Memory B cell (primary cell): ENCODE results near the gene C12orf75.
"Not testable (repeated sequence)": the region's sequence is repeated elsewhere in the genome, so short reads cannot be mapped to it uniquely, and the experiment has no call there.

Source experiments
- ATAC-seq: fragments of 150-1000 bp; cut with Tn5 transposase; 2 replicates; pipeline ENCODE4 v1.10.0; 2021; ENCODE audit warnings: low read depth, mild to moderate bottlenecking, moderate library complexity
- DNase-seq, 2 donors: peaks; one replicate each; pipeline ENCODE4 v3.0.0; 2022; ENCODE audit warnings: low spot score in 2 of 2
- H3K27ac Mint-ChIP-seq: one replicate; pipeline ENCODE4 v1.8.0; 2022; ENCODE audit warnings: mild to moderate bottlenecking, moderate library complexity, mixed read lengths
- H3K27me3 Mint-ChIP-seq: one replicate; pipeline ENCODE4 v1.8.0; 2022; ENCODE audit warnings: mixed read lengths
- H3K36me3 Mint-ChIP-seq: one replicate; pipeline ENCODE4 v1.8.0; 2022; ENCODE audit warnings: mild to moderate bottlenecking, mixed read lengths
- H3K4me1 Mint-ChIP-seq: one replicate; pipeline ENCODE4 v1.8.0; 2022; ENCODE audit warnings: mixed read lengths
- H3K4me3 Mint-ChIP-seq: one replicate; pipeline ENCODE4 v1.8.0; 2022; ENCODE audit warnings: mild to moderate bottlenecking, moderate library complexity, mixed read lengths
- H3K9me3 Mint-ChIP-seq: one replicate; pipeline ENCODE4 v1.8.0; 2022; ENCODE audit warnings: mixed read lengths

Gene C12orf75

DNA sequence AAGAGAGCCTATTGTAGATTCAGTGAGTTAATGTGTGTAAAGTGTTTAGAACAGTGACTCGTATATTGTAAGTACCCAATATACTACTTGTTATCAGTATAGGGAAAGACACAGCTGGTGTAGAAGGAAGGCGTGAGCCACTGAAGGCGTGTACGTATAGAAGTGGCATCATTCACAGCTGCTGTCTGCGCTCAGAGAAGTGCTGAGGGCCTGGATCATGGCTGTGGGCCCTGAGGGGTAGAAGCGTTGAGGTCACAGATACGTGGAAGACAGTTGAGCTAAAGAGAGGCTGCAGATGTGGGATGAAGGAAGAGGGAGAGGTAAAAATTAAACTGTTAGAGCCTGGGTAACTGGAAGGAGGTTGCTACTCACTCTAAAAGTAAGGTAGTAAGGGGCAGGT, 5.9 kb downstream of the C12orf75 start:
- Mint-ChIP-seq H3K4me3 (no peak overlapping the region), H3K27me3 (no peaks in the 10 kb centered on the region), H3K9me3 (peaks cover 5% of the 10 kb centered on the region), H3K36me3 (peaks cover 12% of the 10 kb centered on the region), H3K4me1 (peaks cover 24% of the 10 kb centered on the region), H3K27ac (no peak overlapping the region)
- no peak for ATAC-seq
- DNase-seq = no peak

GRCh38 chr12:105337391-105337790, 6.9 kb downstream of the C12orf75 start:
- ATAC-seq = no peak
- no peak for DNase-seq
- Mint-ChIP-seq H3K27ac (no peak overlapping the region), H3K9me3 (peaks cover 7% of the 10 kb centered on the region), H3K4me3 (no peak overlapping the region), H3K4me1 (peaks cover 20% of the 10 kb centered on the region), H3K27me3 (no peaks in the 10 kb centered on the region), H3K36me3 (peaks cover 15% of the 10 kb centered on the region)

DNA sequence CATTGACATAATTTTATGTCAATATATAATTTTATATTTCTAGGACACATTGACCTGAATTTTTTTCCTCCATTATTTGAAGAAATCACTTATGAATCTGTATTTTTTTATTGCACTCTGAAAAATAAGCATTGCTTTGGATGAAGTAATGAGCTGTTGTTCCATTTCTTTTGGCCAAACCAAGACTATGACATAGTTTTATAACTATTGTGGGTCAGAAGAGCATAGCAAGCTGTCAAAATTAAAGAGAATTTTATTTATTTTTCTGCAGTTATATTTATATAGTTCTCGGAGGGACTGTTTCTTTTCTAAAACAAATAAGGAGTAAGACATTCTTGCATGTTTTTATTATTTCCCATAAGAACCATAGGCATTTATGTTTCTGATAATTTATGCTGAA, 8.5 kb downstream of the C12orf75 start:
- Mint-ChIP-seq H3K4me3 (no peak overlapping the region), H3K4me1 (peaks cover 20% of the 10 kb centered on the region), H3K36me3 (peaks cover 15% of the 10 kb centered on the region), H3K27ac (no peak overlapping the region), H3K9me3 (peaks cover 7% of the 10 kb centered on the region), H3K27me3 (no peaks in the 10 kb centered on the region)
- DNase-seq (no peak), ATAC-seq (no peak)

GRCh38 chr12:105341010-105341409, 10.5 kb downstream of the C12orf75 start:
- H3K36me3 Mint-ChIP-seq = peaks cover 15% of the 10 kb centered on the region
- H3K4me3 Mint-ChIP-seq = no peak overlapping the region
- H3K27ac Mint-ChIP-seq = no peak overlapping the region
- DNase-seq (no peak), ATAC-seq (no peak)
- H3K4me1 Mint-ChIP-seq = peaks cover 12% of the 10 kb centered on the region
- peaks cover 7% of the 10 kb centered on the region for H3K9me3 Mint-ChIP-seq
- no peaks in the 10 kb centered on the region for H3K27me3 Mint-ChIP-seq

DNA sequence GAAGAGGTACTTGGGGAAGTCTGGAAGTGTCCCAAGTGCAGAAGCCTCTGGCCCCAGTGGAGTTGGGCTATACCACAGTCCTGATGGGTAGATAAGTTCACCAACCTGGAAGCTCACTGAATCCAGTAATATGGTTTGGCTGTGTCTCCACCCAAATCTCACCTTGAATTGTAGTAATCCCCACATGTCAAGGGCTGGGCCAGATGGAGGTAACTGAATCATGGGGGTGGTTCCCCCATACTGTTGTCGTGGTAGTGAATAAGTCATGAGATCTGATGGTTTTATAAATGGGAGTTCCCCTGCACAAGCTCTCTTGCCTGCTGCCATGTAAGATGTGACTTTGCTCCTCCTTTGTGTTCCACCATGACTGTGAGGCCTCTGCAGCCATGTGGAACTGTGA, 11.1 kb downstream of the C12orf75 start:
- H3K4me3 Mint-ChIP-seq, H3K27me3 Mint-ChIP-seq, H3K27ac Mint-ChIP-seq, H3K9me3 Mint-ChIP-seq, DNase-seq, ATAC-seq, H3K4me1 Mint-ChIP-seq: not testable (repeated sequence)
- H3K36me3 Mint-ChIP-seq = peaks cover 12% of the 10 kb centered on the region

DNA sequence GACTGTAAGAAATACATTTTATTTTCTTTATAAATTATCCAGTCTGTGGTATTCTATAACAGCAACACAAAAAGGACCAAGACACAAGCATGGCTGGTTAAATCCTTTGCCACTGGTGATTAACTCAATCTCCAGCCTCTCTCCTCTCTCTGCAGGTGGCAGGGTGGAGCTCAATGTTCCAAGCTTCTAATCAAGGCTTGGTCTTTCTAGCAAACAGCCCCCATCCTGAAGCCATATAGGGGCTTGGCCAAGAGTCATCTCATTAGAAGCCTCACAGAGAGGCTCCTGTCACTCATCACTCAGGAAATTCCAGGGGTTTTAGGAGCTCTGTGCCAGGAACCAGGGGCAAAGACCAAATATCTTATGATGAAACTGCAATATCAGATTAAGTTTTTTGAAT, 12.0 kb downstream of the C12orf75 start:
- DNase-seq (no peak), ATAC-seq (no peak)
- no peak overlapping the region for H3K4me3 Mint-ChIP-seq
- H3K27ac Mint-ChIP-seq = no peak overlapping the region
- peaks cover 7% of the 10 kb centered on the region for H3K9me3 Mint-ChIP-seq
- no peaks in the 10 kb centered on the region for H3K27me3 Mint-ChIP-seq
- H3K4me1 Mint-ChIP-seq = peaks cover 4% of the 10 kb centered on the region
- peaks cover 12% of the 10 kb centered on the region for H3K36me3 Mint-ChIP-seq

DNA sequence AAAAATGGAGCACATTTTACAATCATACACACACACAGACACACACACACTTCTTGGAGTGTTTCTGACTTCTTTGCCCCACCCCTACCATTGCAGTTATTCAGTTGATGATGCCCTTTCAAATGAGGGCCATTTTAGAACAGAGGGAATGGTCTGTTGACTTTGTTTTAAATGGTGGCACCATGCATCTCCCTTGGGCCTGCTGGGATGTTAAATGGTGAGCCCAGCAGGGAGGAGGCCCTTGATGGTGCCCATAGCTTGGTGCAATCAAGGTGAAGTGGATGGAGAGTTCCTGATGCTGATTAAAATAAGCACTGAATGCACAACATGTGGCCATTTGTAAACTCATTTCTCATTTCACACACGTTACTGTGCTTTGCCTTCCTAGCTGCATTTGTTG, 13.3 kb downstream of the C12orf75 start:
- H3K36me3 Mint-ChIP-seq = peaks cover 12% of the 10 kb centered on the region
- no peak overlapping the region for H3K27ac Mint-ChIP-seq
- peaks cover 4% of the 10 kb centered on the region for H3K4me1 Mint-ChIP-seq
- no peak overlapping the region for H3K4me3 Mint-ChIP-seq
- no peaks in the 10 kb centered on the region for H3K27me3 Mint-ChIP-seq
- peaks cover 7% of the 10 kb centered on the region for H3K9me3 Mint-ChIP-seq
- DNase-seq = no peak
- ATAC-seq = no peak

DNA sequence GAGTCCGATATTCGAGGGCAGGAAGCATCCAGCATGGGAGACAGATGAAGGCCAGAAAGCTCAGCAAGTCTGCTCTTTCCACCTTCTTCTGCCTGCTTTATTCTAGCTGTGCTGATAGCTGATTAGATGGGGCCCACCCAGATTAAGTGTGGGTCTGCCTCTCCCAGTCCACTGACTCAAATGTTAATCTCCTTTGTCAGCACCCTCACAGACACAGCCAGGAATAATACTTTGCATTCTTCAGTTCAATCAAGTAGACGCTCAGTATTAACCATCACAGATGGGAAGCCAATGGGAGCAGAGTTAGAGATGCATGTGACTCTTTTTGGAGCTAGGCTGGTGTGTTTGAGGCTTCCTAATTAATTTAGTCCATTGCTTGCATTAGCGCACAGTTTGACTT, 17.0 kb downstream of the C12orf75 start:
- Mint-ChIP-seq H3K27me3 (no peaks in the 10 kb centered on the region), H3K36me3 (peaks cover 14% of the 10 kb centered on the region), H3K4me3 (no peak overlapping the region), H3K27ac (no peak overlapping the region), H3K4me1 (peaks cover 16% of the 10 kb centered on the region), H3K9me3 (peaks cover 5% of the 10 kb centered on the region)
- no peak for DNase-seq
- no peak for ATAC-seq

DNA sequence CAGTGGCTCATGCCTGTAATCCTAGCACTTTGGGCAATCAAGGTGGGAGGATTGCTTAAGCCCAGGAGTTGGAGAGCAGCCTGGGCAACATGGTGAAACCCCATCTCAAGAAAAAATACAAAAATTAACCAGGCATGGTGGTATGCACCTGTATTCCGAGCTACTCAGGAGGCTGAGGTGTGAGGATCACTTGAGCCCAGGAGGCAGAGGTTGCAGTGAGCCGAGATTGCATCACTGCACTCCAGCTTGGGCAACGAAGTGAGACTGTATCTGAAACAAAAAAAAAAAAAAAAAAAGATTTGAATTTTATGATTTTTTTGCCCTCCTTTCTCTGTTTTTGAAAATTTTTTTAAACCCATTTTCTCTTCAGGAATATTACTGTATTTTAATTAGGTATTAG, 17.7 kb downstream of the C12orf75 start:
- Mint-ChIP-seq H3K27me3 (no peaks in the 10 kb centered on the region), H3K4me3 (no peak overlapping the region), H3K27ac (no peak overlapping the region), H3K4me1 (peaks cover 14% of the 10 kb centered on the region), H3K9me3 (peaks cover 5% of the 10 kb centered on the region), H3K36me3 (peaks cover 14% of the 10 kb centered on the region)
- no peak for ATAC-seq
- DNase-seq = no peak

DNA sequence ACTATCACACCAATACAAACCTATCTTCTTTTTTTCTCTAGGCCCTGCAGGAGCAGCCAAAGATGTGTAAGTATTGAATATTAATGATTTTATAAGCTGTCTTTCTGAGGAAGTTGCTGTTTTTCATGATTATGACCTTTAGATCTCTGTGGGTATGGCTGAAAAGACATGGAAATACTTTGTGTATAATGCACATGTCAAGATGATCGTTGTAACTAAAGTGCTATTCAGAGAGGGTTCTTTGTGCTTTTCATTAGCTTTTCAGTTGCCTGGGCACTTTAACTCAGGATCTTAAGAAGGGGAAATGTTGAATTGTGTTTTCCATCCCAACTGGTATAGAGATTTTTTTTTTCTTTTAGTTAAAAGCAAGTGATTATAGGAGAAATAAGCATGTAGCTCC, 18.1 kb downstream of the C12orf75 start:
- ATAC-seq = no peak
- H3K4me1 Mint-ChIP-seq = peaks cover 14% of the 10 kb centered on the region
- no peak for DNase-seq
- H3K9me3 Mint-ChIP-seq = peaks cover 5% of the 10 kb centered on the region
- H3K27me3 Mint-ChIP-seq = no peaks in the 10 kb centered on the region
- H3K4me3 Mint-ChIP-seq = no peak overlapping the region
- H3K36me3 Mint-ChIP-seq = peaks cover 14% of the 10 kb centered on the region
- H3K27ac Mint-ChIP-seq = no peak overlapping the region

GRCh38 chr12:105349138-105349537, 18.6 kb downstream of the C12orf75 start:
- ATAC-seq (no peak), DNase-seq (no peak)
- Mint-ChIP-seq H3K27me3 (no peaks in the 10 kb centered on the region), H3K27ac (no peak overlapping the region), H3K4me3 (no peak overlapping the region), H3K9me3 (peaks cover 5% of the 10 kb centered on the region), H3K36me3 (peaks cover 14% of the 10 kb centered on the region), H3K4me1 (peaks cover 14% of the 10 kb centered on the region)

DNA sequence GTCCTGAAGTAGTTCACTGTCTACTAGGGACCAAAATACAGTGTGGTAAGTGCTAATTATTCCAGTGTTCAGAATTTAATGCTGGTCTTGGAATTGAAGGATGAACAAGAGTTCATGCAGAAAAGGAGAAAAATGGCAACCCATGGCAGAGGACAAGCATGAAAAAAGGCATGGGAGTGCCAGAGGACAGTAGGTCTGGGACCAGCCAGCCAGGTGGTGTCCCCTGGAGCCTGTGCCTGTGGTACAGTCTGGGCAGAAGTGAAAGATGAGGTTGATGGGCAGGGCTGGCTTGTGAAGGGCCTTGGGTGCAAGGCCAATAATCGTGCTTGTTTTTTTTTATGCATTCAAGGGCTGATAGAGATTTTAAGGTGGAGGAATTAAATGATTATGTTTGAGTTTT, 21.0 kb downstream of the C12orf75 start:
- Mint-ChIP-seq H3K27ac (no peak overlapping the region), H3K4me3 (no peak overlapping the region), H3K9me3 (peaks cover 7% of the 10 kb centered on the region), H3K36me3 (peaks cover 19% of the 10 kb centered on the region), H3K27me3 (no peaks in the 10 kb centered on the region), H3K4me1 (peaks cover 22% of the 10 kb centered on the region)
- no peak for ATAC-seq
- DNase-seq = no peak

GRCh38 chr12:105352052-105352451, 21.6 kb downstream of the C12orf75 start:
- peaks cover 19% of the 10 kb centered on the region for H3K36me3 Mint-ChIP-seq
- no peak overlapping the region for H3K27ac Mint-ChIP-seq
- peak overlapping the region; percentile 14 for H3K4me3 Mint-ChIP-seq
- ATAC-seq = peak; percentile 90
- H3K27me3 Mint-ChIP-seq = no peaks in the 10 kb centered on the region
- peaks cover 7% of the 10 kb centered on the region for H3K9me3 Mint-ChIP-seq
- no peak for DNase-seq
- H3K4me1 Mint-ChIP-seq = peaks cover 25% of the 10 kb centered on the region

DNA sequence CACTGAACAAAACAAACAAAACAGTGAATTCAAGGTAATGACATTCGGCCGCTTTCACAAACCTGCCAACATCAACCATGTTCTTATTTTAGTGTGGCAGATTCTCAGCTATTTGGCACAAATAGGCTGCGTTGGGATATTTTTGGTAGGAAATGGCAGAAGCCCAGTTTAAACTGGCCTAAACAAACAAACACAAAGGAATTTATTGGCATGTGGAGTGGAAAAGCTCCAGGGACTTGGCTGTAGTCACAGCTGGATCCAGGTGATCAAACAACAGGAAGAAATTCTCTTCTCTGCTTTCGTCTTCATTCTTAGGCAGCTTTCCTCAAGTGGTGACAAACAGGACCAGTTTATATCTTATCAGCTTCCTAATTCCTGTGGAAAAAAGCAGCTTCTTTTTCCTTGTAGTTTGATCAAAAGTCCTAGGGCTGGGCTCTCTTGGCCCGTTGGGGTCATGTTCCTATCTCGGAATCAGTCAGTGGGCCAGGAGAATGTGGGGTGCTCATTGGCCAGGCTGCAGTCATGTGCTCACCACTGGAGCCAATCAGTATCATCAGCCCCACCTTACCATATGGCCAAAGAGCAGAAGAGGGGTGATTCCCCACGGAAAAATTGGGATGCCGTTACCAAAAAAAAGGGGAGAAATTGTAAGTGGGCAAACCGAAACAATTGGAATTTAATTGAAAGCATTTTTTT, 22.6 kb downstream of the C12orf75 start:
- DNase-seq (no peak), ATAC-seq (no peak)
- H3K27me3 Mint-ChIP-seq = no peaks in the 10 kb centered on the region
- H3K4me1 Mint-ChIP-seq = peaks cover 35% of the 10 kb centered on the region
- no peak overlapping the region for H3K4me3 Mint-ChIP-seq
- peaks cover 7% of the 10 kb centered on the region for H3K9me3 Mint-ChIP-seq
- no peak overlapping the region for H3K27ac Mint-ChIP-seq
- peaks cover 19% of the 10 kb centered on the region for H3K36me3 Mint-ChIP-seq

DNA sequence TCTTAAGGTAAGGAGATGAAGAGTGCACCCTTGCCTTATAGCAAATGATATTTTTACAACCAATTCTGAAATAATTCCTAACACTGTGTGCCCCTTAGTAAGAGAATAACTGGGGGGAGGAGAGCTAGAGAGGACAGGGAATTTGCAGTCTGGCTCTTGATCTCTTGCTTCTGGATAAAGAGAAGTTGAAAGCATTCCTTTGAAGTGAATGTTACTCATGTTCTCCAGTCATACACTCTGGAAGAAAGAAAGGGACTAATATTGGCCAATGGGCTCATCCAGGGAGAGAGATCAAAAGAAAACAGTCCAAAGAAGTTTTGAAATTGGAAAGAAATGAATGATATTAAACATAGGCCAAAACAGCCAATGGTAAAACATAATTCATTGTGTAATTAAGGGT, 25.3 kb downstream of the C12orf75 start:
- Mint-ChIP-seq H3K4me3 (no peak overlapping the region), H3K27me3 (no peaks in the 10 kb centered on the region), H3K27ac (no peak overlapping the region), H3K9me3 (peaks cover 7% of the 10 kb centered on the region), H3K36me3 (peaks cover 13% of the 10 kb centered on the region), H3K4me1 (peaks cover 38% of the 10 kb centered on the region)
- DNase-seq (no peak), ATAC-seq (no peak)
